ENCODE measurements around the gene C1orf198.

- TF ChIP-seq CTCF (IDR thresholded peaks at IDR 0.05; ENCODE audit: low read length) (peak; percentile 85), EZH2 (IDR thresholded peaks at IDR 0.05; ENCODE audit: borderline replicate concordance, low read length) (no peak)
Measured at GRCh38 chr1:230917284-230918135, 49.2 kb upstream of the C1orf198 start.

Data from OCI-LY1 (cell line).